HL-60 (cell line): ENCODE measurements around the gene LRP8.
A peak's percentile ranks its signal among the peaks of the same experiment; 100 is the strongest.

ENCODE experiments used
- DNase-seq, 2 experiments: peaks; one replicate each; pipeline ENCODE4 v3.0.0-alpha.2; 2010 to 2020; ENCODE audit warnings: low read depth in 1 of 2, low spot score in 1 of 2
- H3K27ac ChIP-seq: fragments of 250-450 bp; sonication (Bioruptor Pico); replicated peaks from 2 replicates; pipeline ENCODE4 v1.5.1; 2020; ENCODE audit warnings: mild to moderate bottlenecking, moderate library complexity
- H3K27me3 ChIP-seq: fragments of 250-450 bp; sonication (Bioruptor Pico); 2 replicates; pipeline ENCODE4 v1.5.1; 2021; ENCODE audit warnings: mild to moderate bottlenecking, moderate library complexity; ENCODE audit not compliant: insufficient read depth, poor library complexity, severe bottlenecking
- H3K4me3 ChIP-seq: replicated peaks from 2 replicates; pipeline ENCODE4 v1.5.1; 2011; ENCODE audit warnings: mild to moderate bottlenecking, control low read depth, low read length; ENCODE audit not compliant: insufficient read depth
- CTCF ChIP-seq: IDR thresholded peaks from one replicate; pipeline ENCODE4 v1.5.1; 2011; ENCODE audit warnings: low read length, control low read depth, inconsistent platforms; ENCODE audit not compliant: insufficient read depth
- GABPA ChIP-seq: IDR thresholded peaks from 2 replicates; pipeline ENCODE4 v1.6.1; 2012; ENCODE audit warnings: low read depth
- POLR2AphosphoS5 ChIP-seq: IDR thresholded peaks from 2 replicates; pipeline ENCODE4 v1.6.1; 2012; ENCODE audit warnings: low read depth
- REST ChIP-seq: IDR thresholded peaks from 2 replicates; pipeline ENCODE4 v1.6.1; 2012; ENCODE audit warnings: low read depth; ENCODE audit not compliant: insufficient replicate concordance
- SPI1 ChIP-seq: IDR thresholded peaks from 2 replicates; pipeline ENCODE4 v1.6.1; 2012; ENCODE audit warnings: low read depth, mild to moderate bottlenecking, borderline replicate concordance

Gene LRP8

GRCh38 chr1:53325326-53326087, 2.4 kb downstream of the LRP8 start:
- Histone ChIP-seq H3K27me3 (no peaks in the 10 kb centered on the region), H3K27ac (peak overlapping the region; percentile 93), H3K4me3 (peak overlapping the region; percentile 77)
- TF ChIP-seq SPI1 = no peak
- no peak for TF ChIP-seq GABPA
- TF ChIP-seq POLR2AphosphoS5 = no peak
- no peak for TF ChIP-seq REST
- no peak for TF ChIP-seq CTCF
- DNase-seq = no peak

- no peak for DNase-seq
- Histone ChIP-seq H3K27ac (no peak overlapping the region), H3K4me3 (no peak overlapping the region), H3K27me3 (no peaks in the 10 kb centered on the region)
- TF ChIP-seq REST (no peak), GABPA (no peak)
These were observed 3.1 kb downstream of the LRP8 start for GRCh38 chr1:53324728-53325297.

GRCh38 chr1:53324321-53324720, 3.5 kb downstream of the LRP8 start:
- Histone ChIP-seq H3K4me3 (no peak overlapping the region), H3K27ac (no peak overlapping the region), H3K27me3 (no peaks in the 10 kb centered on the region)
- TF ChIP-seq SPI1 (no peak), REST (no peak), POLR2AphosphoS5 (no peak), CTCF (no peak), GABPA (no peak)
- no peak for DNase-seq
